Stimulated activated CD4-positive, alpha-beta T cell treated with anti-CD3 and anti-CD28 coated beads, Interleukin-2, amount 100 ng/mL, for 24 hours (primary cell): ENCODE data around the gene RUNX2.
A peak's percentile ranks its signal among the peaks of the same experiment; 100 is the strongest.

ENCODE experiments used
- DNase-seq, 2 donors: peaks; one replicate each; pipeline ENCODE4 v3.0.0-alpha.2; 2020

The RUNX2 gene

GRCh38 chr6:45436544-45437438 is 108.7 kb downstream of the RUNX2 start:
- DNase-seq: peak; percentile 32 to 51

- DNase-seq: no peak
Observed at GRCh38 chr6:45437439-45437815, 109.3 kb downstream of the RUNX2 start.

- no peak for DNase-seq
Observed at GRCh38 chr6:45438151-45438550, 110.0 kb downstream of the RUNX2 start.

GRCh38 chr6:45438849-45439406 is 110.8 kb downstream of the RUNX2 start:
- no peak for DNase-seq

- DNase-seq: no peak
Observed at GRCh38 chr6:45439459-45439858, 111.3 kb downstream of the RUNX2 start.

GRCh38 chr6:45439861-45440388 is 111.8 kb downstream of the RUNX2 start:
- DNase-seq: no peak

- no peak for DNase-seq
Observed at GRCh38 chr6:45441851-45442453, 113.8 kb downstream of the RUNX2 start.

- no peak for DNase-seq
Observed at GRCh38 chr6:45442716-45443115, 114.6 kb downstream of the RUNX2 start.

- DNase-seq: no peak
Observed at GRCh38 chr6:45445364-45445748, 117.2 kb downstream of the RUNX2 start.

GRCh38 chr6:45445749-45446549 is 117.8 kb downstream of the RUNX2 start:
- peak in 1 of 2 donors; percentile 36 for DNase-seq

- DNase-seq: no peak
Observed at GRCh38 chr6:45447005-45447404, 118.9 kb downstream of the RUNX2 start.

- no peak for DNase-seq
Observed at GRCh38 chr6:45447716-45448115, 119.6 kb downstream of the RUNX2 start.

GRCh38 chr6:45448417-45449389 is 120.6 kb downstream of the RUNX2 start:
- no peak for DNase-seq

- DNase-seq: no peak
Observed at GRCh38 chr6:45450132-45450531, 122.0 kb downstream of the RUNX2 start.

GRCh38 chr6:45450831-45451230 is 122.7 kb downstream of the RUNX2 start:
- DNase-seq: no peak

- no peak for DNase-seq
Observed at GRCh38 chr6:45454008-45454911, 126.1 kb downstream of the RUNX2 start.

- DNase-seq: no peak
Observed at GRCh38 chr6:45455408-45455807, 127.3 kb downstream of the RUNX2 start.

GRCh38 chr6:45457141-45457540 is 129.0 kb downstream of the RUNX2 start:
- no peak for DNase-seq

- DNase-seq: no peak
Observed at GRCh38 chr6:45458672-45459071, 130.5 kb downstream of the RUNX2 start.

- DNase-seq: no peak
Observed at GRCh38 chr6:45460166-45460565, 132.0 kb downstream of the RUNX2 start.

- no peak for DNase-seq
Observed at GRCh38 chr6:45461486-45461885, 133.4 kb downstream of the RUNX2 start.
